Mesodermal cell (in vitro differentiated cells): Measurements from ENCODE around the gene FAM72A.
"Not testable (repeated sequence)": the region's sequence is repeated elsewhere in the genome, so short reads cannot be mapped to it uniquely, and the experiment has no call there.

ENCODE experiments used
- H3K27ac ChIP-seq: 2 replicates; pipeline ENCODE4 v1.7.0; 2013; ENCODE audit warnings: mild to moderate bottlenecking, low read depth, low read length, moderate library complexity; ENCODE audit not compliant: severe bottlenecking
- H3K36me3 ChIP-seq: 2 replicates; pipeline ENCODE4 v1.7.1; 2013; ENCODE audit warnings: mild to moderate bottlenecking, low read length, moderate library complexity; ENCODE audit not compliant: control insufficient read depth, insufficient read depth
- H3K4me1 ChIP-seq: one replicate; pipeline ENCODE4 v1.7.1; 2013; ENCODE audit warnings: mild to moderate bottlenecking, low read length; ENCODE audit not compliant: insufficient read depth, control insufficient read depth, poor library complexity, severe bottlenecking
- H3K4me3 ChIP-seq: 2 replicates; pipeline ENCODE4 v1.7.0; 2013; ENCODE audit warnings: low read length, control low read depth, mild to moderate bottlenecking; ENCODE audit not compliant: insufficient read depth, poor library complexity, severe bottlenecking; ENCODE audit errors: extremely low read depth
- H3K9me3 ChIP-seq: 2 replicates; pipeline ENCODE4 v1.7.1; 2013; ENCODE audit warnings: mild to moderate bottlenecking, low read length, moderate library complexity; ENCODE audit not compliant: control insufficient read depth
- WGBS, 2 experiments: methylation state at CpG; one replicate each; pipeline ENCODE4 v1.1.5; 2013; ENCODE audit warnings: missing lambda C conversion rate in 2 of 2; ENCODE audit not compliant: insufficient coverage in 2 of 2; 5-methylcytosine and 5-hydroxymethylcytosine counted together

FAM72A gene

DNA sequence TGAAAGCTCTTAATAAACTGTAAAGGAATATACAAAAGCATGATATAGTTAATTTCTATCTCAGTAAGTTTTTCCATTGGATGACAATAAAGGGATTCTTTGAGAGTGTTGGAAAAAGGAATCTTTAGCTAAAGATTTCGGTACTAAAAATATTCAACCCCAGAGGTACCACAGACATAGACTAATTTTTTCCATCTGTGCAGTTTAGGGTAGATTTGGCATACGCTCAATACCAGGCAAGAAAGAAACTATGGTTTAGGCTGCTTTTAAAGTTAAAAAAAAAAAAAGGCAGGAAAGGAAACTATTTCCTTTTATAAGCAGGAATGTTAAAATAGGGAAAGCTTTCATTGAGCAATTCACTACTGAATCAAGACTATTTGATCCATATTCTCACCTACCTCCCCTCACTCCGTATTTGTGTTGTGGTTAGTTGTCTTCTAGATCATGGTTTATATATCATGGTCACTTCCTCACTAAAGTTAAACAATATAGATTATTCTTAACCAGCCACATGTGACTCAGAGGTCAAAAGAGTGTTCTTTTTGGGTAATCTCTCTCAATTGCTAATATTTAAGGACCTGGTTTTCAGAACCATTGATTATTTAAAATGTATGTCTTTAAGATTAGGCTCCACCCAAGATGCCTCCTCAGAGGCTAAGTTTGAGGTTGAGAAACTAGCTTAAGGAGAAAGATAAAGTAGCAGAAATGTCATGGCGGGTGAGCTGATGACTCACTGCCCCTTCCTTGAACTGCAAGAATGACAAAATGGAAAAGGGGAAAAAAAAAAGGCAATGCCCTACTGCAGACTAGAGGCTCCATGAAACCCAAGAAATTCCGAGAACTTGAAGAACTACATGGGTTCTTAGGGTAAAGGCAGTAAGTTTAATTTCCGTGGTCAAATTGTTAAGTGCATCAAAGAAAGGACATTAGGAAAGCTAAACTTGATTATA, 20.0 kb downstream of the FAM72A start:
- not testable (repeated sequence) for H3K4me1 ChIP-seq, H3K9me3 ChIP-seq, H3K36me3 ChIP-seq, H3K4me3 ChIP-seq, H3K27ac ChIP-seq
- no CpG with 5 or more reads among the region's 6 CpGs for WGBS, 2 experiments

DNA sequence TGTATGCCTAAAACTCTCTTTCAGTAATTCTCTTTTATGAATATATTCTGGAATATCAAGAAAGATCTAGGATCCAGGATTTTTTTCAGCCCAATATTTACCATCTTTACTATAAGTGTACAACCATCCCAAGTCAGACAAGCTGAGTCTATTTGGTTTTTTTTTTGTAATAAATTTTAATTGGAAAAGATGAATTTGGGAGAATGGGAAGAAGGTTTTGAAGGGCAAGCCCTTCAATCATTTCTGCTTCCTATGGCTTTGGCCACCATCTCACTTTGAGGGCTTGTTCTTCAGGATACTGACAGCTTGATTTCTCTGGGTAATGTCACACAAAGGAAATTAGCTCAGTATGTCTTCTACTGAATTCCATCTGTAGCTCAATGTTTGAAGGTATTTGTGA, 23.0 kb downstream of the FAM72A start:
- not testable (repeated sequence) for H3K36me3 ChIP-seq, H3K27ac ChIP-seq, H3K4me3 ChIP-seq, H3K4me1 ChIP-seq, H3K9me3 ChIP-seq

DNA sequence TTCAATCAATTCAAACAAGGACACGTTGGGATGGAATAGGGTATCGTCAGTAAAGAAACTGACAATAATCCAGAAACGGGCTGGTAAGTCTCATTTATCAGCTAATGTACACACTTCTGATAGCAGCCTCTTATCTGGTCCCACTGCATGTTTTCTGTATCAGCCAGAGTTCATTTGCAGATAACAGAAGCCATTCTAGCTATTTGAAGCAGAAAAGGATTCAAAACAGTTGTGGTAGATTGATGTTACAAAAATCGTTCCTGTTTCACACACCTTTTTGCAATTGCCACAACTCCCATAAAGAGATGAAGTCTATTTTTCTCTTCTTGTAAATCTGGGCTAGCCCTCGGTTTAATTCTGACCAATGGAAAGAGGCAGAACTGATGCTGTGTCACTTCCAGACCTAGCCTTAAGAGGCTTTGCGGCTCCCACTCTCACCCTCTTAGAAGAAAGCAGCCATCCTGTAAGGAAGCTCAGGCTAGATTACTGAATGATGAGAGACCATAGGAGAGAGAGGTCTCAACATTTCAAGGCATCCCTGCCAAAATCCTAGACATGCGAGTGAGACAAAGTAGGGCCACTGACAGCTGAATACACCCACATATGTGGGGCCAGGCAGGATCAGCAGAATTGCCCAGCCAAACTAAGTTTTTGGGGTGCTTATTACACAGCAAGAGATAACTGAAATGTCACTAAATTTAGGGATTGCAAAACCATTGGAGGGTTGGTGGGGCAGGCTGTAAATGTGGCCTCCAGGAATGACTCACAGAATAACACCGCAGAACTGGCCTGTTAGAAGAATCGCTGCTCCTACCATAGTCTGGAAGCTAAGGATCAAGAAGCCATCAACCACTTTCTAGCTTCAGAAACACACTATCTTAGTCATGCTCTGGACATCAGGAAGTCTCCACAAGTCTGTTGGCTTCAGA, 24.3 kb downstream of the FAM72A start:
- peak overlapping the region; percentile 89 for H3K27ac ChIP-seq
- not testable (repeated sequence) for H3K9me3 ChIP-seq

DNA sequence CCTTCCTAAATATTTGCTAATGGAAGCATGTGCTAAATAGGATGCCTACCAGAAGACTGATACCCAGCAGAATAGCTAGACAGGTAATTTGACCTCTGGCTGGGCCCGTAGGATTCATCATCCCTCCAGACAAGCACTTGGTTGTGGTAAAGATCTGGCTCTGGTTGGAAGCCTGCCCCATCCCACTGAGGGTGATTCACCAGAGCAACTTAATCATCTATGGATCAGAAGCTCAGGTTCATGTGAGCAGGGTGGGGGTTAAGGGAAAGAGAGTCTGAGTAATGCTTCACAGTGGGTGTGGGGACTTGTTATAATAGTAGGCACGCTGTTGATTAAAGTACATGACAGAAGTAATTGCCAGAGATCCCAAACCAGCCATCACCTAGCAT, 26.5 kb downstream of the FAM72A start:
- H3K9me3 ChIP-seq, H3K27ac ChIP-seq, H3K4me3 ChIP-seq, H3K36me3 ChIP-seq, H3K4me1 ChIP-seq: not testable (repeated sequence)
- WGBS, 2 experiments = no CpG with 5 or more reads among the region's 2 CpGs

More for the DNA sequence above, 24.3 kb downstream of the FAM72A start:
- H3K36me3 ChIP-seq, H3K4me3 ChIP-seq, H3K4me1 ChIP-seq: not testable (repeated sequence)
- WGBS, 2 experiments = 100% methylated on average over 2 of the region's 9 CpGs; no CpG with 5 or more reads in 1 of the 2 experiments

DNA sequence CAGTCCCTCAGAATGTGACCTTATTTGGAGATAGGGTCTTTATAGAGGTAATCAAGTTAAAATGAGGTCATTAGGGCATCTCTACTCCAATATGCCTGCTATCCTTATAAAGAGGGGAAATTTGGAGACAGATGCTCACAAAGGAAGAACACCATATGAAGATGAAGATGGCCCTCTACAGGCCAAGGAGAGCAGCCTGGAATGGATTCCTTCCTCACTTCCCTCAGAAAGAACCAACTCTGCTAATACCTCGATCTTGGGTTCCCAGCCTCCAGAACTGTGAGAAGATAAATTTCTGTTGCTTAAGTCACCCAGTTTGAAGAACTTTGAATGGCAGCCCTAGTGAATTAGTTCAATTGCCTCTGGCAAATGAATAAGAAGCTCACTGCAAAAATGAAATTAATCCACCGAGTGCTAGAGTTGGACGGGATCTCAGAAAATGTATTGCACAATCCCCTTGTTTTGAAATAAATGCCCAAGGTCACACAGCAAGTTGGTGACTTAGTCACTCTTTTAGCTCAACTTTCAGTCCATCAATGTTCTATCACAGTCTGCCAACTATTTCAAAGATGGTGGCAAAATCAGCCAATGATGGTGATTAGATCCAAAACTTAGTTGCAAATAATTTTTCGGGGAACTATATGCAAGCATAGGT, 27.1 kb downstream of the FAM72A start:
- not testable (repeated sequence) for H3K27ac ChIP-seq, H3K4me3 ChIP-seq, H3K4me1 ChIP-seq, H3K36me3 ChIP-seq, H3K9me3 ChIP-seq
- WGBS, 2 experiments = no CpG with 5 or more reads among the region's 4 CpGs

DNA sequence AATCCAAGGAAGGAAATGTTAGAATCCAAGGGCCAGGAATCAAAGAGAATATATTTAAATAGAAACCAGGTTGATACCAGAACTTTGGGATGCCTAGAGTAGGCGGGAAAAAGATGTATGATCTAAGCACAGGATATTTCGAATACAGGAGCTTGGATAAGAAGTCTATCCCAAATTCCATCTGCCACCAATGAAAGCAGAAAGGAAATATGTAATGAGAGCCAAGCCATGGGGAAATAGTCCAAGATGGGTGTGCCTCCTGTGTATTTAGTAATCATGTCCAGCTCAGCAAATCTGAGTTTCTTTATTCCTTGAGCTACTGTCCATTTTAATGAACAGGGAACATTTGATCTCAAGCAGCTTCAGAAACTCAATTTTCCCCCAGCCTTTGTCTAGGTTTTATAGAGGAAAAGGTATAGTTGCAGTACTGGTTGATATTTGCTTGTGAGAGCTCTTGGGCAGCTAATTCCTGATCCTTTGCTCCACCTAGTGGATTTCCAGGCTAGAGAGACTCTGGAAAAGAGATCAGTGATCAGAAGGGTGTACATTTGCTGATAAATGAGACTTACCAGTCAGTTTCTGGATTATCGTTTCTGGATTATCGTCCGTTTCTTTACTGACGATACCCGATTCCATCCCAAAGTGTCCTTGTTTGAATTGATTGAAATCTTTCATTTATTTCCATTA, 28.3 kb downstream of the FAM72A start:
- WGBS, 2 experiments = no CpG with 5 or more reads among the region's 7 CpGs
- not testable (repeated sequence) for H3K36me3 ChIP-seq, H3K4me1 ChIP-seq, H3K9me3 ChIP-seq, H3K27ac ChIP-seq, H3K4me3 ChIP-seq

DNA sequence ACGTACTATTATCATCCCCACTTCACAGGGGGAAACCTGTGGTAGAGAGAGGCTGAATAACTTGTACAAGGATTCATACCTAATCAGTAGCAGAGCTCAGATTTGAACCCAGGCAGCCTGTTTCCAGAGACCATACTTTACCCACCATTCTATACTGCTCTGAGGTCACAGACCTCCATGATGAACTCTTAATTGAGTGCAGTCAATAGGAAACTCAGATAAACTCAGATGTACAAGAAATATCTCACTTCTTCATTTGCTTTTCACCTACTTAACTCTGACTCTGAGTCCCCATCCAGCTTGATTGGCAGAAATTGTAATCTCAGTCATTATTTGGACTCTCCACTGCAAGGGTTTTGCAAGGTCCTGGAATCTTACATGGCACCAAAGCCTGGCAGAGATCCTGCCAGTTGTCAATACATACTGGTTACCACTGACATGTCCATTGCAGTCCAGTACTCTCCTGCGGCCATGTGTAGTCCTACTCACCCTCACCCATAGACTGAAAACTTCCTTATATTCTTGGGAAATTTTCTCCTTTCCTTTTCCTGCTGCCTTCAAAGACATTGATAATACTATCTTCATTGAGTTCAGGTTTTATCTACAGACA, 29.4 kb downstream of the FAM72A start:
- not testable (repeated sequence) for H3K27ac ChIP-seq, H3K9me3 ChIP-seq, H3K4me3 ChIP-seq, H3K36me3 ChIP-seq, H3K4me1 ChIP-seq
- no CpG with 5 or more reads among the region's 2 CpGs for WGBS, 2 experiments

DNA sequence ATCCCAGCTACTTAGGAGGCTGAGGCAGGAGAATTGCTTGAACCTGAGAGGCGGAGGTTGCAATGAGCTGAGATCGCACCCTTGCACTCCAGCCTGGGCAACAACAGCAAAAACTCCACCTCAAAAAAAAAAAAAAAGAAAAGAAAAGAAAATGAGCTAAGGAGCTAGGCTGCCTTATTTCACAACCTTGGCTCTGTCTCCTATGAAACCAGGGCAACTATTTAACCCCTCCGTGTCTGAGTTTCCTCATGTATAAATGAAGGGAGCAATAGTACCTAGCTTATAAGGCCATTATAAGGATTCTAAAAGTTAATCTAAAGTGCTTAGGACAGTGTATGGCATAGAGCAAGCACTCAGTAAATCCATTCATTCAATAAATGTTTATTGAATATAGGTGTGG, 32.8 kb downstream of the FAM72A start:
- H3K27ac ChIP-seq, H3K4me1 ChIP-seq, H3K4me3 ChIP-seq, H3K9me3 ChIP-seq, H3K36me3 ChIP-seq: not testable (repeated sequence)
- 80% methylated on average over 1 of the region's 3 CpGs; no CpG with 5 or more reads in 1 of the 2 experiments for WGBS, 2 experiments

DNA sequence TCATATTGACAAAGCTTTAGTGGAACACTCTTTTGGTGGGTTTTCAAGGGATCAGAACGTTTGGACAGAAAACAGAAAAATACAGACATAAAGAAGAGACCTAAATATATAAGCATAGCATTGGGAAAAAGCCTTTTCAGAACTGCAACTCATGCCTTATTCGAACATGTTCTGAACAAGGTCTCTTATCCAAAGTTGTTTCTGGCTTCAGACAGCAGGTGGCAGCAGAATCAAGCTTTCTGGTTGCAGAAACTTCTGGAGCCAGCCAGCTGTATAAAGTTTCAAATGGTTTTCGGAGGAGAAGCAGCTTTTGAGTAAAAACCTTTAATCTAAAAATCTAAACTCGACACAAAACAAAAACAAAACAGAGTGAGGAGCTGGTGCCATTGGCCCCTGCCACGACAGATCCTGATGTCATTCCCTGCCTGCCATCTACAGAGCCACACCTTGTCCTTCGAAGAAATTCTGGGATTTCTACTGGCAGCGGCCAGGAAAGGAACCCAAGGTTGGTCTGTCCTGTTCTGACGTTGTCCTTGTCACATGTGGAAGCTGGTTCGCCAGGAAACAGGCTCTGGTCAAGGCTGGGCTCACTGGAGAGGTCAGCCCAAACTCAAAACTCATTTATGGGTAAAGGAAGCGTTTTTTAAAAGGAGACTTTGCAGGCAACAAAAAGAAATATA, 35.1 kb downstream of the FAM72A start:
- H3K4me1 ChIP-seq, H3K36me3 ChIP-seq, H3K27ac ChIP-seq, H3K9me3 ChIP-seq, H3K4me3 ChIP-seq: not testable (repeated sequence)
- WGBS, 2 experiments = no CpG with 5 or more reads among the region's 10 CpGs
